ENCODE data around the gene MCRS1. TPM values are rescaled to one million over a fixed set of nuclear protein-coding genes. Genes with fewer than 3 reads are reported as not detected.
"Not testable (repeated sequence)": the region's sequence is repeated elsewhere in the genome, so short reads cannot be mapped to it uniquely, and the experiment has no call there.

Gene MCRS1
- polyA plus RNA-seq (ENCODE audit: insufficient read length in 10 of 10), result 10 to 100 TPM; 45.8 to 61.2 (median 55.2) TPM
- long read RNA-seq, donor 1, transcript MCRS1-201 (15 exons, 1,928 nt), result major isoform, 13 of 13 reads
- long read RNA-seq, donor 1, partial matches to known transcripts, result 0 of 13 reads
- long read RNA-seq, donor 1, other reads (novel, unspliced or antisense), result 0 of 13 reads
- long read RNA-seq, donor 2, transcript MCRS1-201 (15 exons, 1,928 nt), result major isoform, 7 of 10 reads
- long read RNA-seq, donor 2, partial matches to known transcripts, result 0 of 10 reads
- long read RNA-seq, donor 2, other reads (novel, unspliced or antisense), result 0 of 10 reads
- long read RNA-seq, donor 3, result 0 reads
- long read RNA-seq, donor 4, transcript MCRS1-201 (15 exons, 1,928 nt), result major isoform, 8 of 9 reads
- long read RNA-seq, donor 4, partial matches to known transcripts, result 0 of 9 reads
- long read RNA-seq, donor 4, other reads (novel, unspliced or antisense), result 0 of 9 reads
- long read RNA-seq, donor 5, transcript MCRS1-201 (15 exons, 1,928 nt), result major isoform, 15 of 16 reads
- long read RNA-seq, donor 5, partial matches to known transcripts, result 0 of 16 reads
- long read RNA-seq, donor 5, other reads (novel, unspliced or antisense), result 0 of 16 reads
- long read RNA-seq, donor 6, transcript MCRS1-201 (15 exons, 1,928 nt), result major isoform, 15 of 15 reads
- long read RNA-seq, donor 6, partial matches to known transcripts, result 0 of 15 reads
- long read RNA-seq, donor 6, other reads (novel, unspliced or antisense), result 0 of 15 reads
- long read RNA-seq, donor 7, transcript MCRS1-201 (15 exons, 1,928 nt), result major isoform, 24 of 26 reads
- long read RNA-seq, donor 7, partial matches to known transcripts, result 0 of 26 reads
- long read RNA-seq, donor 7, other reads (novel, unspliced or antisense), result 0 of 26 reads
- long read RNA-seq, donor 8, transcript MCRS1-201 (15 exons, 1,928 nt), result major isoform, 10 of 11 reads
- long read RNA-seq, donor 8, partial matches to known transcripts, result 0 of 11 reads
- long read RNA-seq, donor 8, other reads (novel, unspliced or antisense), result 0 of 11 reads
- long read RNA-seq, donor 9, partial matches to known transcripts, result 0 of 3 reads
- long read RNA-seq, donor 9, other reads (novel, unspliced or antisense), result 0 of 3 reads

DNA sequence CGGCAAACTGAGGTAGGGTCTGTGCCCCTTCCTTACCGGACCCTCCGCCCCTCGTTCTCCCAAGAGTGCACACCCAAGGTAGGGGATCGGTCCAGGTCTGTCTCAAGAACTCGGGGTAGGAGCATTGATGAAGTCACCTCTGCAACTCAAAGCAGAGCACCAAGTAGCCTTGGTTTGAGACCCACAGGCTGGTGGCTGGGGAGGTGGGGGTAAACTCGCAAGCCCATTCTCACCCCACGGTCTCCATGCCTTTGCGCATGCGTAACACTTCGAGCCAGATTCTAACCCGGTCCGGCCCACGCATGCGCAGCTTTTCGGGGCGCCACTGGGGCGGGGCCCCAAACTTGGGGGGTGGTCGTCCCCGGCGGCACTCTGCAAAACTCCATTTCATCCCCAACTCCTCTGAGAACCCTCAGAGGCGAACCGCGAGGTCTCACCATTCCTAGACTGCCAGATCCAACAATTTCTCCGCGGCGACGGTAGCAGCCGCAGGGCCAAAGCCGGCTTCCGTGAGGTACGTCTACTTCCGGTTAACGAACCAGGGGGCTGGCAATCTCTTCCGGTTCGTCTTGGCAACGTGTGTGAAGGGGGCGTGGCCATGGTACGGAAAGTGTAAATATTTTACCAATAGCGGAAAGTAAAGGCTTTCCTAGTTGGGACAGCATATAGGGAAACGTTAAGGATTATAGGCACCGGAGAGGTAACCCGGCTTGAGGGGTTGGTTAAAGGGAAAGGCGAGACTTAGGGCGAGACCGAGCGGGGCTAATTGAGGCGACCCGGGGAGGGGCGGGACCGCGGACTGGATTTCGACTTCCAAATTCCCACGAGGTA lies at the start of gene MCRS1:
MCRS1 (minus strand) TSS at position 532 of the 831 bp plus-strand sequence. CDS start 1,411 bp downstream, outside the sequence.
- DNase-seq, result peak; percentile 92 to 97 (median 93)

- no peak for DNase-seq
Observed at GRCh38 chr12:49616533-49617219, 48.7 kb upstream of the MCRS1 start.

DNA sequence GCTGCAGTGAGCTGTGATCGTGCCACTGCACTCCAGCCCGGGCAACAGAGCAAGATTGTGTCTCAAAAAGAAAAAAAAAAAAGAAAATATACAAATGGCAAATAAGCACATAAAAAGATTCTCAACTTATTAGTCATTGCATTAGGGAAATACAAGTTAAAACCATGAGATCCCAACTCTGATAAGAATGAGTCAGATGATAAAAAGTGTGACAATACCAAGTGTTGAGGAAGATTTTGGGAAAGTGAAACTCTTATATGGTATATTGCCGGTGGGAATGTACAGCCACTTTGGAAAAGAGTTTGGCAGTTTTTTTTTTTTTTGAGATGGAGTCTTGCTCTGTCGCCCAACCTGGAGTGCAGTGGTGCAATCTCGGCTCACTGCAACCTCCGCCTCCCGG lies 47.8 kb upstream of the MCRS1 start:
- no peak for DNase-seq

DNA sequence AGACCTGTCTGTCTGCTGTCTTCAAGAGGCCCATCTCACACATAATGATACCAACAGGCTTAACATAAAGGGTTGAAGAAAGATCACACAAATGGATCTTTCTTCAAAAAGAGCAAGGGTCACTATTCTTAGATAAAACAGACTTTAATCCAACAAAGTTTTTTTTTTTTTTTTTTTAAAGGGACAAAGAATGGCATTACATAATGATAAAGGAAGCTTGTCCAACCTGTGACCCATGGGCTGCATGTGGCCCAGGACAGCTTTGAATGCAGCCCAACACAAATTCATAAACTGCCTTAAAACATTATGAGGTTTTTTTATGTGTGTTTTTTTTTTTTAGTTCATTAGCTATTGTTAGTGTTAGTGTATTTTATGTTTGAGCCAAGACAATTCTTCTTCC lies 44.3 kb upstream of the MCRS1 start:
- no peak for DNase-seq

DNA sequence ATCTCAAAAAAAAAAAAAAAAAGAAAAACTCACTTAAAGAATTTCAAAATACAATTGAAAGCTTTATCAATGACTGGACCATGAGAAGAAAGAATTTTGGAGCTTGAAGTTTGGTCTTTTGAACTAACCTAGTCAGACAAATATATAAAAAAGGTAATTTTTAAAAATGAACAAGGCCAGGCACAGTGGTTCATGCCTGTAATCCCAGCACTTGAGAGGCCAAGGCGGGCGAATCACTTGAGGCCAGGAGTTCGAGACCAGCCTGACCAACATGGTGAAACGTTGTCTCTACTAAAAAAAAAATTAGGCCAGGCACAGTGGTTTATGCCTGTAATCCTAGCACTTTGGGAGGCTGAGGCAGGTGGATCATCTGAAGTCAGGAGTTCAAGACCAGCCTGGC lies 42.8 kb upstream of the MCRS1 start:
- not testable (repeated sequence) for DNase-seq

DNA sequence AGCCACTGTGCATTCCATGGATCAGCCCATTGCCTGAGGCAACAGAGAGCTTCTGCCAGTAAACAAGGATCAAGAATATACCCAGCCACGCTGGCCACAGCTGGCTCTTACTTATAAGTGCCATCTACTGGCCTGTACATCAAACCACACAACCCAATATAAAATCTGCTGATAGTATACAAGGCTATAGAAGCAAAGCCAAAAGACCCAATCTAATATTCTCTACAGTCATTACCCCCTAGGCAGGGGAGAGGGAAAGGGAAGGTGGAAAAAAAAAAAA lies 41.9 kb upstream of the MCRS1 start:
- no peak for DNase-seq

- no peak for DNase-seq
Observed at GRCh38 chr12:49609059-49609874, 41.3 kb upstream of the MCRS1 start.

DNA sequence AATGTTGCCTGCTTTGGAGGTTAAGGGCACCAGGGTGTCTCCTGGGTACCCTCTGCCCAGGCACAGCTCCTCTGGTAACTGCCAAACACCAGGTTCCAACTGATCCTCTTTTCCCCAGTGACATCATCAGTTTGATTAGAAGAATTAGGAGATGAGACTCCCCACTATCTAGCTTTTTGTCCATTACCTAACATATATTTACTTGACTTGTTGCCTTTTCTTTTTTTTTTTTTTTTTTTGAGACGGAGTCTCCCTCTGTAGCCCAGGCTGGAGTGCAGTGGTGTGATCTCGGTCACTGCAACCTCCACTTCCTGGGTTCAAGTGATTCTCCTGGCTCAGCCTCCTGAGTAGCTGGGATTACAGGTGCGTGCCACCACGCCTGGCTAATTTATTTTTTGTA lies 37.6 kb upstream of the MCRS1 start, which contains the start of gene FAM186B:
FAM186B (minus strand) TSS at position 101 of the 400 bp plus-strand sequence. CDS start 162 bp downstream, outside the sequence.
- not testable (repeated sequence) for DNase-seq

DNA sequence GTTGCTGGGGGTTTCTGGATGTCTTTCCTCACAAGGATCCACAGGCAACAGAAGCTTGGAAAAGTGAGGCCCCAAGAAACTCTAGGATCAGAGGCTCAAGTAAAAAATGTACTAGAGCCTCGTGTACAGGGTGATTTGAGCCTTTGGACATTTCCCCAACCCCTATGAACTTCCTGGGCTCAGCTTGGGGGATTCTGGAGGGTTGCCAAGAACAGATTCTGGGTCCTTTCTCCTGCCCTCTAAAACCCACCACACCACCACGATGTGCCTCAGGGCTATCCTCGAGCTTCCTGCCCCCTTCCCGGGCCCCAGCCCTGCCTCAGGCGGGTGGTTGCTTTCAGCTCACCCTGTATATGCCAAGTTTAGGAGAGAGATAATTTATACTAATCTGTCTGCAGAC lies 36.9 kb upstream of the MCRS1 start:
- no peak for DNase-seq

DNA sequence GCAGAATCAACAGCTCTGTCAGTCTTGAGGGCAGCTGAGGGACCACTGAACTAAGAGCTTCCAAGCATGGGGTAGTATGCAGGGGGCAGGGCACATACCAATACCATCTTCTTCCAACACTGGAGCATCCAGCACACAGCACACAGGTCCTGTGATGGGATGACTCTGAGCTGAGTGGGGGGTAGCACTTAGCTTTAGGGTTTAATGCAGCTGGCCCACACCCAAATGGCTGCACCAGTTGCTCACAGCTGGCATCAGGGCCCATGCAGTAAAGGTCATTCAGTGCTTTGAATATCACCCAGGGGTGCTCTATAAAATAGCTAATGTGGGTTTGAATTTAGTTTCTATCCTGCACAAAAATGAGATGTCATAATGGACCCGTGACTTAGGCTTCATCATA lies 35.8 kb upstream of the MCRS1 start:
- DNase-seq, result no peak

- no peak for DNase-seq
Observed at GRCh38 chr12:49599961-49600360, 32.0 kb upstream of the MCRS1 start.

- no peak for DNase-seq
Observed at GRCh38 chr12:49598527-49598926, 30.6 kb upstream of the MCRS1 start.

- no peak for DNase-seq
Observed at GRCh38 chr12:49588721-49589516, 21.0 kb upstream of the MCRS1 start.

GRCh38 chr12:49588281-49588680 lies 20.3 kb upstream of the MCRS1 start:
- DNase-seq, result no peak

- no peak for DNase-seq
Observed at GRCh38 chr12:49587174-49587908, 19.4 kb upstream of the MCRS1 start.

DNA sequence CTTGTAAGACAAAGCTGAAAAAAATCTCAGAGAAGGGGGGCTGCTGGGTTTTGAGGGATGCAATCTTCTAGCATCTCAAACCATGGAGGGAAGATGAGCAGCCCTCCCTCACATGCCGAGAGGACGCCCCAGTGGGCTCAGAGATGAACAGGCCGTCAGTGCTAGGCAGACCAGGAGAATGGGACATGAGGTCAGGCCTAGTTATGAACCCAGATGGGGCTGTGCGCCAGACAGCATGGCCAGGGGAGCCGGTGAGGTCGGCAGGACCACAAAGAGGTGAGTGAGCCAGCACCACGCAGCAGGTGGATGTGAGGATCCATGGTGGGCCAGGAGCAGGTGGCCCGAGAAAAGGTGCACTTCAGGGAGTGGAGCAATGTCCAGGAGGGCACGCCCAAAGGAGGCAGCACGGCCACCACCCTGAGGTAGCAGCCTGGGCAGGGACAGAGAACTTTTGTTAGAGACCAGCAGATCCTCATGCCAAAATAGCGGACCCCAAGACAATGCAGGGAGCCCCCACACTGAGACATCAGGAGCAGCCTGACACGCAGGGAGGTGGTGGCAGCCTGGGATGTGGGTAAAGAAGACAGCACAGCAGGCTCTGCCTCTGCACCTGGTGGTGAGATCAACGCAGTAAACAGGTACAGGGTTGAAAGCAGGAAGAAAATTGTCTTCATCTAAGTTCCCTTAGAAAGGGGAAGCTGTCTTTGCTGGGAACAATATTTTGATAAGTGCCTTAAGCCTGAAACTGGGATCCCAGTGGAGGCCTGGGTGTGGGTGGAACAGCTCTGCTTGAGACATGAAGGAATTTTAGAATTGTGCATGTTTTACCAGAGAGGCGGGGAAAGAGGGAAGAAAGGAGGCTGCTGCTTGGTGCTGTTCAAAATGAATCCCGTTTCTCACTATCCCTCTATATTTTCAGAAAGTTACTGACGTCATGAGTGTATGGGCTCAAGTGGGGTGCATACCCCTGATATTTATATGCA lies 17.8 kb upstream of the MCRS1 start:
- DNase-seq, result peak in 2 of 3 donors; percentile 17 to 56

DNA sequence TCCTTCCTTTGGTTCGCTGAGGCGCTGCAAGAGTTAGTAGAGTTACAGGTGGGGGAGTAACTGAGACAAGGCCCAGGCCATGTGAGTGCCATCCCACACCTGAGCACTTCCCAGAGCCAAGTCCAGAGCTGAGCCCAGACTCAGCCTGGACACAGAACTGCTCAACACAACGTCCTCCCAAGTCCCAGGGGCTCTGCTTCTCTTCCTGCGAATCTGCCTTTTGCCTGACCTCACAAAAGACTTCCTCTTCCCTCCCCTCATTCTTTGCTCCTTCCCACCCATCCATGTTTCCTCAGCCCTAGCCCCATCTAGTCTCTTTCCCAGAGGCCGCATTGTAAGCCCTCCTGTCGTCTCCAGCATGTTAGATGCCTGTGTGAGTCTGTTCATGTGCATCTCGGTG lies 16.6 kb upstream of the MCRS1 start:
- peak in 2 of 3 donors; percentile 47 to 81 for DNase-seq
